SU-DHL-6 (cell line): ENCODE results near the gene RPL18A.
A peak's percentile ranks its signal among the peaks of the same experiment; 100 is the strongest.

Experiments used
- H2AFZ ChIP-seq: fragments of 200-600 bp; sonication (generic); 2 replicates; pipeline ENCODE4 v1.6.1; 2014; ENCODE audit warnings: low read depth, mild to moderate bottlenecking, moderate library complexity, mixed read lengths, antibody characterized with exemption, low read length; ENCODE audit not compliant: severe bottlenecking
- H3F3A ChIP-seq: fragments of 200-600 bp; shearing (Covaris generic); 2 replicates; pipeline ENCODE4 v1.6.0; 2016; ENCODE audit warnings: antibody characterized with exemption, mild to moderate bottlenecking; ENCODE audit not compliant: insufficient read depth
- H3K27ac ChIP-seq: fragments of 200-600 bp; sonication (generic); 2 replicates; pipeline ENCODE4 v1.5.1; 2016; ENCODE audit warnings: low read depth, mild to moderate bottlenecking, low read length, moderate library complexity, mixed read lengths
- H3K27me3 ChIP-seq: fragments of 200-600 bp; sonication (generic), shearing (Covaris generic); 2 replicates; pipeline ENCODE4 v1.6.0; 2014; ENCODE audit warnings: mild to moderate bottlenecking, low read length
- H3K36me3 ChIP-seq: fragments of 200-600 bp; sonication (generic); 2 replicates; pipeline ENCODE4 v1.6.1; 2014; ENCODE audit warnings: mild to moderate bottlenecking, low read length, mixed read lengths
- H3K4me2 ChIP-seq: fragments of 300-600, 200-600 bp; shearing (Covaris generic), sonication (generic); 2 replicates; pipeline ENCODE4 v1.6.0; 2014; ENCODE audit warnings: low read length, low read depth, mild to moderate bottlenecking; ENCODE audit not compliant: poor library complexity, severe bottlenecking
- H3K4me3 ChIP-seq: fragments of 200-600 bp; sonication (generic); 2 replicates; pipeline ENCODE4 v1.5.1; 2014; ENCODE audit warnings: antibody characterized with exemption, low read length, mild to moderate bottlenecking, mixed read lengths; ENCODE audit not compliant: insufficient read depth, poor library complexity, severe bottlenecking
- H3K79me2 ChIP-seq: fragments of 200-600 bp; sonication (generic); 2 replicates; pipeline ENCODE4 v1.6.1; 2014; ENCODE audit warnings: mild to moderate bottlenecking, low read length, moderate library complexity; ENCODE audit not compliant: insufficient read depth
- H3K9ac ChIP-seq: fragments of 200-600 bp; sonication (generic); 2 replicates; pipeline ENCODE4 v1.7.0; 2014; ENCODE audit warnings: mild to moderate bottlenecking, low read length
- H3K9me2 ChIP-seq: fragments of 200-600 bp; sonication (generic); replicated peaks from 2 replicates; pipeline ENCODE4 v1.6.1; 2014; ENCODE audit warnings: low read length; ENCODE audit not compliant: insufficient read depth
- H3K9me3 ChIP-seq: fragments of 200-600 bp; sonication (generic); 2 replicates; pipeline ENCODE4 v1.6.1; 2014; ENCODE audit warnings: low read length, mixed read lengths; ENCODE audit not compliant: insufficient read depth
- H4K20me1 ChIP-seq: fragments of 200-600 bp; sonication (generic); 2 replicates; pipeline ENCODE4 v1.6.1; 2014; ENCODE audit warnings: low read depth, mild to moderate bottlenecking, antibody characterized with exemption, low read length, moderate library complexity, mixed read lengths
- CTCF ChIP-seq: fragments of 200-600 bp; sonication (generic); IDR thresholded peaks from one replicate; pipeline ENCODE4 v1.5.1; 2017; ENCODE audit warnings: antibody characterized with exemption, mild to moderate bottlenecking, low read length, moderate library complexity; ENCODE audit not compliant: insufficient read depth, poor library complexity, severe bottlenecking
- EZH2phosphoT487 ChIP-seq: fragments of 200-600 bp; sonication (generic), shearing (Covaris generic); conservative IDR thresholded peaks from 2 replicates; pipeline ENCODE4 v1.6.1; 2018; ENCODE audit warnings: mild to moderate bottlenecking, antibody characterized with exemption, low read length, moderate library complexity, mixed read lengths

RPL18A gene

GRCh38 chr19:17862711-17863519 is 3.2 kb downstream of the RPL18A start:
- Histone ChIP-seq H3K9me2 (no peaks in the 10 kb centered on the region), H3K27me3 (no peaks in the 10 kb centered on the region), H3F3A (peaks cover 51% of the 10 kb centered on the region), H3K4me2 (peak overlapping the region; percentile 88), H3K79me2 (peaks cover 23% of the 10 kb centered on the region), H3K9ac (no peak overlapping the region), H2AFZ (no peak overlapping the region), H3K27ac (peak overlapping the region; percentile 37; the same call in 1 of the 2 replicates), H3K9me3 (no peaks in the 10 kb centered on the region), H4K20me1 (peaks cover 5% of the 10 kb centered on the region; the same call in 1 of the 2 replicates), H3K4me3 (no peak overlapping the region), H3K36me3 (peaks cover 23% of the 10 kb centered on the region)
- no peak for TF ChIP-seq CTCF
- no peak for TF ChIP-seq EZH2phosphoT487

GRCh38 chr19:17863520-17864182 is 3.9 kb downstream of the RPL18A start:
- Histone ChIP-seq H4K20me1 (peaks cover 5% of the 10 kb centered on the region; the same call in 1 of the 2 replicates), H3K9ac (no peak overlapping the region), H3K27ac (no peak overlapping the region), H3K9me3 (no peaks in the 10 kb centered on the region), H3K36me3 (peaks cover 23% of the 10 kb centered on the region), H3K4me2 (no peak overlapping the region), H3K27me3 (no peaks in the 10 kb centered on the region), H3K79me2 (peaks cover 23% of the 10 kb centered on the region), H3F3A (peaks cover 51% of the 10 kb centered on the region), H2AFZ (no peak overlapping the region), H3K4me3 (no peak overlapping the region), H3K9me2 (no peaks in the 10 kb centered on the region)
- no peak for TF ChIP-seq CTCF
- no peak for TF ChIP-seq EZH2phosphoT487

- H3F3A ChIP-seq: peaks cover 44% of the 10 kb centered on the region
- no peak overlapping the region for H3K4me3 ChIP-seq
- no peaks in the 10 kb centered on the region for H3K27me3 ChIP-seq
- no peak overlapping the region for H2AFZ ChIP-seq
- H3K79me2 ChIP-seq: peaks cover 15% of the 10 kb centered on the region
- H3K9me2 ChIP-seq: no peaks in the 10 kb centered on the region
- TF ChIP-seq CTCF (no peak), EZH2phosphoT487 (no peak)
- peaks cover 17% of the 10 kb centered on the region for H3K36me3 ChIP-seq
- no peak overlapping the region for H3K9ac ChIP-seq
- H4K20me1 ChIP-seq: peaks cover 5% of the 10 kb centered on the region; the same call in 1 of the 2 replicates
- no peak overlapping the region for H3K4me2 ChIP-seq
- no peaks in the 10 kb centered on the region for H3K9me3 ChIP-seq
- H3K27ac ChIP-seq: no peak overlapping the region
Observed at GRCh38 chr19:17865364-17866311, 5.9 kb downstream of the RPL18A start.
